Peyer's patch (tissue), 4 donors: ENCODE results near the gene TAPT1.

ENCODE experiments used
- CTCF ChIP-seq, 6 experiments: fragments of 450-650 bp in 4 of 6; fragments of 200-600 bp in 2 of 6; sonication (generic) in 1 of 6; IDR thresholded peaks; one replicate each; pipeline ENCODE4 v1.5.1; 2017 to 2019; ENCODE audit warnings: antibody characterized with exemption in 6 of 6, mild to moderate bottlenecking in 3 of 6, moderate library complexity in 1 of 6
- POLR2A ChIP-seq, 2 donors: fragments of 450-650 bp; IDR thresholded peaks; one replicate each; pipeline ENCODE4 v1.5.1; 2017; ENCODE audit warnings: antibody characterized with exemption in 2 of 2, mild to moderate bottlenecking in 2 of 2, moderate library complexity in 2 of 2

GRCh38 chr4:16238327-16238726, 12.1 kb upstream of the TAPT1 start:
- TF ChIP-seq CTCF (IDR thresholded peaks at IDR 0.05) (no peak), POLR2A (IDR thresholded peaks at IDR 0.05) (no peak)
